Cardiac septum (tissue), 1 donor: ENCODE data around the gene SNX27. TPM values are rescaled to one million over a fixed set of nuclear protein-coding genes. Genes with fewer than 3 reads are reported as not detected.
"Not testable (repeated sequence)": the region's sequence is repeated elsewhere in the genome, so short reads cannot be mapped to it uniquely, and the experiment has no call there.

Experiments
- DNase-seq: peaks from one replicate; pipeline ENCODE4 v3.0.0-alpha.2; 2020; ENCODE audit warnings: low spot score
- intact Hi-C: fragments of 100-400 bp; cut with DNase I; formaldehyde crosslinking; loops from one replicate; pipeline ENCODE4 v1.14.0; 2022
- total RNA-seq: library from RNA; stranded (reverse); fragmentation: NEBNext Ultra II Directional; extraction: Animal tissue kit (Norgen Biotek cat#: 25700); gene quantifications from one replicate; pipeline ENCODE4 v1.2.1, GENCODE V29; 2021
- donor health status: DM: no; HTN: no; CAD: no.

Gene SNX27
- total RNA-seq, 1 donor from 2014 or later = 33.5 TPM

DNA sequence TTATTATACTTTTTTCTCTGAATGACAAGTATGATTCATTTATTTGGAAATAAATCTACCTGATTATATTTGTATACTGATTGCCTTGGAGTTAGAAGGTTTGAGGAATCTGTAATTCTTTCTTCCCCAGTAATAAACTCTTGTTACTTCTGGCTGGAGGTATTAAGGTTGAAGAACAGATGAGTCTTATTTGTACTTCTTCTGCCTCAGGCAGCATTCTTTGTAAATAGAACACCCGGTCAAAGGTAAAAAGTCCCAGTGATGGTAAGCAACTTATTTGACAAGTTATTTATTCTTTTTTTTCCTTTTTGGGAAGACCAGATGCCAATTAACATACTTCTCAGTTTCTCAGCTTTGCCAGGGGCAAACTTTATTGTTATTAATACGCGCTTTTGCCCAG is 12.9 kb downstream of the SNX27 start:
- intact Hi-C loops = no loop called here
- no peak for DNase-seq

DNA sequence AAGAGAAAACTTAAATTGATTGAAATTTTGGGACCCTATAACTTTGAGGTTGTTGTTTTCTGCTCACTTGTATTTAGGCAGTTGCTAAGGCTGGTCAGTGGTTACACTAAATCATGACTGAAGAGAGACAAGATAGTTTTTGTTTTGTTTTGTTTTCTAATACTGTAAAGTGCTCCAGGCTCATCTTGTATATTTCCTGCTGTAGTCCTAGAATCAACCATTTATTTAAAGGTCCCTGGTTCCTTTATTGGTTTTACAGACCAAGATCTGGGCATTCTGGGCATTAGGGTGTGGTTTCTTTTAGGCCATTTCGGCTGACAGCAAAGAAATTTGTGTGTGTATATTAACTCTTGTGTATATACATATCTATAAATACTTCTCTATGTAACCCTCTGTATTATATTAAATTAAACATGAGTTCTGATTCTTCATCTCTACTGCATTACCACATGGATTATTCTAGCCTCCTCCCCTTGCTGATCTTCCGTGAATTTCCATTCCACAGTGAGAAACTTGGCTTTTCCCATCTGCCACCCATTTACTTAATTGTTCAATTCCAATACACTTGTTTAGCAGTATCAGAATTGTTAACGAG is 15.0 kb downstream of the SNX27 start:
- DNase-seq = no peak
- intact Hi-C loops = no loop called here

DNA sequence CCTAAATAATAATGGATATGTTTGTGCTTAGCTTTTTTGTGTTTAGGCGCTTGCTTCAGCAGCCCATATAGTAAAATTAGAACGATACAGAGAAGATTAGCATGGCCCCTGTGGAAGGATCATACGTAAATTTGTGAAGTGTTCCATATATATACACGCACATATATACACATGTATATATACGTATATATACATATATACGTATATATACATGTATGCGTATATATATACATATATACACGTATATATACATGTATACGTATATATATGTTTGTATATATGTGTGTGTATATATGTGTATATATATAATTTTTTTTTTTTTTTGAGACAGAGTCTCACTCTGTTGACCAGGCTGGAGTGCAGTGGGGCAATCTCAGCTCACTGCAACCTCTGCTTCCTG is 17.4 kb downstream of the SNX27 start:
- intact Hi-C loops = no loop called here
- DNase-seq = no peak

DNA sequence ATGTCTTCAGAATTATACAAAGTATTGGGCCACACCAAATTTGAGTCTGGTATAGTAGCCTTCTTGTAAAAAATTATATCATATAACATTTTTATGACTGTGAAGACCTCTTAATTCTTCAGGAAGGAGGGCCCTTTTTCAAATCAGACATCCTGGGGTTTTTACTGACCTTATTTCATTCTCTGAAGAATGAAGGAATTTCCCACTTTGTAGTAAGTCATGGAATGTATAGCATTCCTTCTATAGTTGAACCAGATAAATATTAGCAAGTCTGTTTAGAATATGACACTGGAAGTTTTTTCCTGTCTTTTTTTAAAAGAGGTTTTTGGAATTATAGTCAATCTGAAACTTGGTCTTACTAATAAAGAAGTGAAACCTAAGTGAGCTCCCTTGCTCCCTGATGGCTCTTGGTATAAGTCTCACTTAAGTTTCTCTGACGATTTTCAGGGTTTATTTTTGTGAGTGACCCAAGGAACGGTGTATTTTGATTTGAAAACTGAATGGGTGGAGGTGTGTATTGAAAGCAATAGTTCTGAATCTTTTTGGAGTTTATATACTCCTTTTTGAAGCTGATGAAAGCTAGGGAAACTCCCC is 23.7 kb downstream of the SNX27 start:
- intact Hi-C loops = no loop called here
- DNase-seq = no peak

DNA sequence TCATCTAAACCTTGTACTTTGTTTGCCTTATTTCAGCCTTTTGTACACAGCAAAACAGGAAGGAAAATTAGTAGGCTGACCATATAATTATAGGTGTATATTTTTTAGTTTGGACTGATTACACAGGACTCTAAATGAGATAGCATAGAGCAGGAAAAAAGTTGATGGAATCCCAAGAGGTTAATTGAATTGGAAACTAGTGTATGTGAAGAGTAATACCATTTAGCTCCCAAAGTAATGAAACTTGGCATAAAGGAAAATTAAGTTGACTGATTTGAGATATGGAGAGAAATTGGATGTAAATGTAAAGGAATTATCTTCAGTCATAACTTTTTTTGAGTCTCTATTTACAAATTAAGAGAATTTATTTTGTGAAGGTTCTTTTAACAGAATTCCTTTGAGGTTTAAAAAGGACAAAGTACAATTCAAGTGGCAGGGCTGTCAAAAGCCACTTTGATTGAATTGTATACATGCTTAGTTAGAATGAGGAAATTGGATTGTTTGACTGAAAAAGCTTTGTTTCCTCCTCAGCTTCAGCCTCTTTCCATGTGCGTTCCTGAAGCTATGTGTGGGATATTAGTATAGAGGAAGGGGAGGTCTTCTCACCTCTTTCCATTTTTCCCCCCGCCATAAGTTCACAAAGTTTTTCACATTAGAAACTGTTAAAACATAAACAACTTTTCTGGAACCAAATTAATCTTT is 26.4 kb downstream of the SNX27 start:
- intact Hi-C loops = no loop called here

DNA sequence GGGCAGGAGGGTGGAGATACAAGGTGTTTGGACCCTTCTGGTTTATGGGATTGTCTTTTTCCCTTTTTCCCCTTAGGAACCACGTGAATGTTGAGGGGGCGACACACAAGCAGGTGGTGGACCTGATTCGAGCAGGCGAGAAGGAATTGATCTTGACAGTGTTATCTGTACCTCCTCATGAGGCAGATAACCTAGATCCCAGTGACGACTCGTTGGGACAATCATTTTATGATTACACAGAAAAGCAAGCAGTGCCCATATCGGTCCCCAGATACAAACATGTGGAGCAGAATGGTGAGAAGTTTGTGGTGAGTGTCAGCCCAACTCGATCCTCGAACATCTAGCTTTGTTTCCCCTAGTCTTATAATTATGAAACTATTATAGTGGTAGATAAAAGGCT is 27.0 kb downstream of the SNX27 start:
- no peak for DNase-seq
- intact Hi-C loops = no loop called here

More for the DNA sequence above, 26.4 kb downstream of the SNX27 start:
- DNase-seq = no peak

DNA sequence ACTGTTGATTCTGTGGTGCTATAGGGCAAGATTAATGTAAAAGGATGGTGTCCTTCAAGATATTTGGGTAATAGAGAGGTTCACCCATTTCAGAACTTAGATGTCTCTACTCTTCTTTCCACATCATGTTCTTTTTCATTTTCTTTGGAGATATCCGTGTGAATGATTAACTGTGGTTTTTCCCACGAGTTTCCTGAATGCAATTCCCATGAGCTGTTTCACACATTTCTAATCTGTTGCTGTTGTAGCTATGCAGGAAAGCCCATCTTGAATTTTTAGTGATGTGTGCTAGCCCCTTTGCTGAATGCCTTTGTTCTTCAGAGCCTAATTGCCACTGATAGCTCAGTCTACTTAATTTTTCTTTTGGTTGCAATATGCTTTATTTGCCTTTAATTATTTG is 27.6 kb downstream of the SNX27 start:
- no peak for DNase-seq
- intact Hi-C loops = no loop called here

DNA sequence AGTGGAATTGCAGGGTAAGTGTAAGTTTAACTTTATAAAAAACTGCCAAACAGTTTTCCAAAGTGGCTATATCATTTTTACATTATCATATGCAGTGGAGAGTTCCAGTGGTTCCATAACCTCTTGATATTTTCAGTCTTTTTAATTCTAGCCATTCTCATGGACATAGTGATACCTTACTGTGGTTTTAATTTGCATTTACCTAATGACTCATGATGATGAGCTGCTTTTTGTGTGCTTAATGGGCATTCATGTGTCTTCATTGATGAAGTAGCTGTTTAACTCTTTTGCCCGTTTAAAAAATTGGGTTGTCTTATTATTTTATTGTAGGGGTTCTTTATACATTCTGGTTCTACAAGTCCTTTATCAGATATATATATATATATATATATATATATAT is 29.4 kb downstream of the SNX27 start:
- no peak for DNase-seq
- intact Hi-C loops = no loop called here

DNA sequence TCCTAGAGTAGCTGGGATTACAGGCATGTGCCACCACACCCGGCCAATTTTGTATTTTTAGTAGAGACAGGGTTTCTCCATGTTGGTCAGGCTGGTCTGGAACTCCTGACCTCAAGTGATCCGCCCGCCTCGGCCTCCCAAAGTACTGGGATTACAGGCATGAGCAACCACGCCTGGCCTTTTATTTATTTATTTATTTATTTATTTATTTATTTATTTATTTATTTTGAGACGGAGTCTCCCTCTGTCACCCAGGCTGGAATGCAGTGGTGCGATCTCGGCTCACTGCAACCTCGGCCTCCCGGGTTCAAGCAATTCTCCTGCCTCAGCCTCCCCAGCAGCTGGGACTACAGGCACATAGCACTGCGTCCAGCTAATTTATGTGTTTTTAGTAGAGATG is 31.2 kb downstream of the SNX27 start:
- intact Hi-C loops = not testable (repeated sequence)

DNA sequence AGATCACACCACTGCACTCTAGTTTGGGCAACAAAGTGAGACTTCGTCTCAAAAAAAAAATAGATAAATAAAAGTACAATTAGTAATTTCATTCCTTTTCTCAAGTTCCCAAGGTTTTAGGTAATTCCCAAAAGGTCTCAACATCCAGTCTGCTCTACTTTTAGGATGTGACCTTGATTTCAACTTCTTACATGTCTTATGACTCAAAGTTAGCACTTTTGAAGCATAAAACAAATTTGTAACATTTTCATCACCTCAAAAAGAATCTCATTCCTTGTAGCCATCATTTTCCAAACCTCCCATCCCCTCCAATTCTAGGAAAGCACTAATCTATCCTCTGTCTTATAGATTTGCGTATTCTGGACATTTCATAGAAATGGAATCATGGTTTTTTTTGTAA is 32.2 kb downstream of the SNX27 start:
- intact Hi-C loops = no loop called here
- DNase-seq = no peak

More for the DNA sequence above, 31.2 kb downstream of the SNX27 start:
- DNase-seq = not testable (repeated sequence)

DNA sequence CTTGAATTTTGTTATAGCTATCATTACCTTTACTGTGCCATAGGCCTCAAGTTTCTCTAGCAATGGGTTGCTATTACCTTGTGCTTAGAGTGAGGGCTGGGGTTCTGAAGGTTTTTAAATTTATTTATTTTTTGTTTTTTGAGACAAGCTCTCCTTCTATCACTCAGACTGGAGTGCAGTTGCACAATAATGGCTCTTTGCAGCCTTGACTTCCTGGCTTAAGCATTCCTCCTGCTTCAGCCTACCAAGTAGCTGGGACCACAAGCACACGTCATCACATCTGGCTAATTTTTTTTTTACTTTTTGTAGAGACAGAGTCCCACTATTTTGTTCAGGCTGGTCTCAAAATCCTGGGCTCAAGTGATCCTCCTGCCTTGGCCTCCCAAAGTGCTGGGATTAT is 41.5 kb downstream of the SNX27 start:
- DNase-seq = no peak
- intact Hi-C loops = no loop called here

DNA sequence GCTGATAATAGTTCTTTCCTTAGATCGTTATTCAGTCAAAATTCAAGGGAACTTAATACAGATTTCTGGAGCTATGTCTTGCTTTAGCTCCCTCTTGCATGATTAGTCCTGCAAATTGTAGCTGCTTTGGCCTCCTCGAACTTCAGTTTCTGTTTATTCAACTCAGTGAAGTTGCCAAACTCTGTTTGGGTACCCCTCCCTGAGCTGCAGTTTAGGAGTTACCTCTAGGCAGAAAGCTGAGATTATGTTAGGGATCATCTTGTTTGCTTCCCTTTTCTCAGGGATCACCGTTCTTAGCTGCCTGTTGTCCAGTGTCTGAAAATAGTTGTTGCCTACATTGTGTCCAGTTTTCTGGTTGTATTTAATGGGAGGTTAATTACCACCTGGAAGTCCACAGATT is 43.5 kb downstream of the SNX27 start:
- no peak for DNase-seq
- intact Hi-C loops = no loop called here

DNA sequence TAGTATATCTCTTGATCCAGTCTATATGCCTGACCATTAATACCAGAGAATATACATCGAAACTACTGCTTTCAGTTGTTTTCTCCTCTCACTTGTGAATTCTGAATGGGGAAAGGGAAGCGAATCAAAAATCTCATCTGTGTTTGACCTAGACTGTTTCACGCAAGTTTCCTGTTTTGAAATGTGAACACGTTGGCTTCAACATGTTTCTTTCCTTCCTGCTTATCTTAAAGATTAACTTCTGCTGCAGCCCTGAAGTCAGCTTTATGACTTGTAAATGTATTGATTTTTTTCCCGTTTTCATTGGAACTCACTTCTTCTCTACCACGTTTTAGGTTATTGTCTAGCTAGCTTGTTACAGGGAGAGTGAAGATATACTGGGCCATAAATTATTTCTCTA is 49.9 kb downstream of the SNX27 start:
- no peak for DNase-seq
- intact Hi-C loops = no loop called here

DNA sequence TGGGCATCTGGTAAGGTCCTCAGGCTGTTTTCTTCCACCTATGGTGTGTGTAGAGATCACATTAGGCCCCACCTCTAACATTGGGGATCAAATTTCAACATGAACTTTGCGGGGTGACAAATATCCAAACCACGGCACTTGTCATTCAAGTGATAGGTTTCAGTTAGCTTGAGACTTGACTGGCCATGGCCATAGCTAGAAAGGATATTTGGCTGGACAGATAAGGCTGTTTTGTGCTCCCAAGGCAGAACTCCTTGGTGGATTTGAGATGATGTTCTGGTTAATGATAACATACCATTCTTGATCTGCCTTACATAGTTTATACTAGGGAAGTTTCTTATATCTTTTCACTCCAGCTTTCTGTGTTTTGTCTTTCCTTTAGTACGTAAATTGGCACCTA is 56.2 kb downstream of the SNX27 start:
- intact Hi-C loops = no loop called here

DNA sequence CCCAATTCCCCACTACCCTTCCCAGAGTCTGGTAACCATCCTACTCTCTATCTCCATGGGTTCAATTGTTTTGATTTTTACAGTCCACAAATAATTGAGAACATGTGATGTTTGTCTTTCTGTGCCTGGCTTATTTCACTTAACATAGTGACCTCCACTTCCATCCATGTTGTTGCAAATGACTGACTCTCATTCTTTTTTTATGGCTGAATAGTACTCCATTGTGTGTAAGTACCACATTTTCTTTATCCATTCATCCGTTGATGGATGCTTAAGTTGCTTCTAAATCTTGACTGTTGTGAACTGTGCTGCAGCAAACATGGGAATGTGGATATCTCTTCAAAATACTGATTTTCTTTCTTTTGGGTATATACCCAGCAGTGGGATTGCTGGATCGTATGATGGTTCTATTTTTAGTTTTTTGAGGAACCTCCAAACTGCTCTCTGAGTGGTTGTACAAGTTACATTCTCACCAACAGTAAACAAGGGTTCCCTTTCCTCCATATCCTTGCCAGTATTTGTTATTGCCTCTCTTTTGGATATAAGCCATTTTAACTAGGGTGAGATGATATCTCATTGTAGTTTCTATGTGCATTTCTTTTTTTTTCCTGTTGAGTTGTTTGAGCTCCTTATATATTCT is 58.3 kb downstream of the SNX27 start:
- DNase-seq, intact Hi-C loops: not testable (repeated sequence)

More for the DNA sequence above, 56.2 kb downstream of the SNX27 start:
- DNase-seq = no peak

DNA sequence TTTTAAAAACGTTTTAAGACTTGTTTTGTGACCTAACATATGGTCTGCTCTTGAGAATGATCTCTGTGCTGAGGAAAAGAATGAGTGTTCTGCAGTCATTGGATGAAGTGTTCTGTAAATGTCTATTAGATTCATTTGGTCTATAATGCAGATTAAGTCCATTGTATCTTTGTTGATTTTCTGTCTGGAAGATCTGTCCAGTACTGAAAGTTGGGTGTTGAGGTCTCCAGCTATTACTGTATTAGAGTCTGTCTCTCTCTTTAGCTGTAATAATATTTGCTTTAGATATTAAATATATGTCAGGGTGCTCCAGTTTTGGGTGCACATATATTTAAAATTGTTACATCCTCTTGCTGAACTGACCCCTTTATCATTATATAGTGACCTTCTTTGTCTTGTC is 61.6 kb downstream of the SNX27 start:
- intact Hi-C loops = no loop called here
- no peak for DNase-seq

DNA sequence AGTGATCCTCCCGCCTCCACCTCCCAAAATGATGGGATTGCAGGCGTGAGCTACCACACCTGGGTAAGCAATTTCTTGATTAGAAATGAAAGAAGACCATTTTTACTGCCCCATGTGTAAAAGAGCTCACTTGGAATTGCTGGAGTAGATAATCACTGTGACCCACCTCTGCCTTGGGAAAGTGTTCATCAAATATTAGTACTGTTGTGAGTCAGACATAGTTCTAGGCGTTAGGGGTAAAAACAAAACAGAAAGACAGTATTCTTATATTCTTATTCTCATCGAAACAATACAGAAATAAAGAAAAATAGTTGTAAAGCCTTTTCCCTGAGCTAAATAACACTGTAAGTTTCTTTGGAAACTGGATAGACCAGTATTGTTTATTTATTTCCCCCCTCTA is 68.5 kb downstream of the SNX27 start:
- intact Hi-C loops = no loop called here
- no peak for DNase-seq

DNA sequence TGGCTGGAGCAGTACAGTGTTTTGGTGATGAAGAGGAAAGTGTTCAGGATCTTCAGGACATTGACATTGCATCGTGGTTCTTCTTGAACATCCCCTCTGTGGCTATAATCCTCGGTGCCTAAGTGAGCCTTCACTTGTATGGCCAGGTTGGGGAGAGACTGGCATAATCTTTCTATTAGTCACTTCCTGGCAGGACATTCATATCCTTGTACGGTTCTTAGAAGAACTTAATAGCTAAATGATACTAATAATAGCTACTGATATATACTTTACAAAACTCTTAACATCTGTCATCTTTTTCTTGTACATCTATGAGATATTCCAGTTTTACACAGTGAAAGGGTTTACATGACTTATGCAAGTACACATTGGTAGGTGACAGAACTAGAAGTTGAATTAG is 69.0 kb downstream of the SNX27 start:
- intact Hi-C loops = no loop called here
- DNase-seq = no peak

DNA sequence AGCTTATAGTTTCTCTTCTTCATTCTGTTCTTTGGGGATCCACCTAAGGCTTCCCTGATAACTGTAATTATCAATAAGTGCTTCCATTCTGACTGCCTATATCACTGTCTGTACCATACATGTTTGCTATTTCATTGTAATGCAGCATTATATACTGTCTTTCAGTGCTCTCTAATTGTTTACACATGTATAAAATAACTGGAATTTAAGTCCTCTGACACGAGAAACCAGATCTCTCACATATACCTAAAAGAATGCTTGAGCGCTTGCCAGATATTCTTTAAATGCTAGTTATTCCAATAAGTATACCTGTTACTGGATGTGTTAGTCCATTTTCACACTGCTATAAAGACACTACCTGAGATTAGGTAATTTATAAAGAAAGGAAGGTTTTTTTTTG is 70.1 kb downstream of the SNX27 start:
- DNase-seq = no peak
- intact Hi-C loops = no loop called here

DNA sequence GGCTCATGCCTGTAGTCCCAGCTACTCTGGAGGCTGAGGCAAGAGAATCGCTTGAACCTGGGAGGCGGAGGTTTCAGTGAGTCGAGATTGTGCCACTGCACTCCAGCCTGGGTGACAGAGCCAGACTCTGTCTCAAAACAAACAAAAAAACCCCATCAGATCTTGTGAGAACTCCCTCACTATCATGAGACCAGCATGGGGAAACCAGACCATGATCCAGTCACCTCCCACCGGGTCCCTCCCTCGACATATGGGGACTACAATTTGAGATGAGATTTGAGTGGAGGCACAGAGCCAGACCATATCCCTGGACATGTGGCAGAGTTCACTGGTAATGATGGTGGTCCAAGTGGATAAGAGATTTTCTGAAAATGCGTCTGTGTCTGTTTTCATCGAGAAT is 71.1 kb downstream of the SNX27 start:
- intact Hi-C loops = not testable (repeated sequence)
- peak; percentile 19 for DNase-seq

DNA sequence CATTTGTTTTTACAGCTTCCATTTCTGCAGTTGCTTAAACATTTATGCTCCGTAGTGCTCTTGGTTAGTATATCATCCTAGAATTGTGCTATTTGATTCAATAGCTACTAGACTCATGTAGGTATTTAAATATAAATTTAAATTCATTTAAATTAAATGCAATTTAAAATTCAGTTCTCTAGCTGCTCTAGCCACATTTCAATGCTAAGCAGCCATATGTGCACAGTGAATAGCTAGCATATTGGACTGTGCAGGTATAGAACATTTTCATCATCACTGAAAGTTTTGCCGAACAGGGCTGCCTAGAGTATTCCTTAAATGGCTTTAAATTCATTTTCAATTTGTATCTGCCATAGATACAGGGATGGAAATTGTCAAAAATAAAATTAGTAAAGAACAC is 72.3 kb downstream of the SNX27 start:
- no peak for DNase-seq
- intact Hi-C loops = no loop called here
